HUES64 (cell line): ENCODE data around the gene PLOD2.

Source experiments
- H3K27ac ChIP-seq: 2 replicates; pipeline ENCODE4 v1.7.0; 2013; ENCODE audit warnings: low read depth, low read length, inconsistent platforms
- H3K27me3 ChIP-seq: 2 replicates; pipeline ENCODE4 v1.6.1; 2013; ENCODE audit warnings: mild to moderate bottlenecking, low read length; ENCODE audit not compliant: insufficient read depth
- H3K36me3 ChIP-seq: 2 replicates; pipeline ENCODE4 v1.6.1; 2013; ENCODE audit warnings: mild to moderate bottlenecking, low read length; ENCODE audit not compliant: insufficient read depth
- H3K4me1 ChIP-seq: 2 replicates; pipeline ENCODE4 v1.6.1; 2013; ENCODE audit warnings: mild to moderate bottlenecking, low read length, moderate library complexity; ENCODE audit not compliant: insufficient read depth
- H3K4me3 ChIP-seq: 2 replicates; pipeline ENCODE4 v1.5.1; 2013; ENCODE audit warnings: mild to moderate bottlenecking, low read length, moderate library complexity
- H3K9ac ChIP-seq: 2 replicates; pipeline ENCODE4 v1.6.1; 2013; ENCODE audit warnings: mild to moderate bottlenecking, low read depth, low read length
- H3K9me3 ChIP-seq: 2 replicates; pipeline ENCODE4 v1.6.1; 2013; ENCODE audit warnings: low read depth, low read length; ENCODE audit not compliant: insufficient read depth
- WGBS: fragments of 150-250, 120-280 bp; methylation state at CpG from one replicate; pipeline ENCODE4 v1.1.7; 2013; ENCODE audit warnings: missing lambda C conversion rate; 5-methylcytosine and 5-hydroxymethylcytosine counted together

PLOD2 gene

GRCh38 chr3:146157325-146158060 is 3.5 kb downstream of the PLOD2 start:
- no peak overlapping the region for H3K27ac ChIP-seq
- H3K9ac ChIP-seq: no peak overlapping the region
- WGBS: 94% methylated on average over 2 of the region's 2 CpGs
- peaks cover 11% of the 10 kb centered on the region; the same call in 1 of the 2 replicates for H3K27me3 ChIP-seq
- no peak overlapping the region for H3K4me3 ChIP-seq
- no peaks in the 10 kb centered on the region; the same call in 1 of the 2 replicates for H3K36me3 ChIP-seq
- peaks cover 52% of the 10 kb centered on the region for H3K4me1 ChIP-seq
- no peaks in the 10 kb centered on the region for H3K9me3 ChIP-seq

GRCh38 chr3:146156666-146157314 is 4.2 kb downstream of the PLOD2 start:
- over 99% methylated on average over 3 of the region's 3 CpGs for WGBS
- no peak overlapping the region for H3K4me3 ChIP-seq

GRCh38 chr3:146156095-146156494 is 4.9 kb downstream of the PLOD2 start:
- no peak overlapping the region for H3K27ac ChIP-seq

More at GRCh38 chr3:146156666-146157314, 4.2 kb downstream of the PLOD2 start:
- no peaks in the 10 kb centered on the region for H3K9me3 ChIP-seq
- H3K4me1 ChIP-seq: peaks cover 47% of the 10 kb centered on the region
- no peak overlapping the region for H3K9ac ChIP-seq
- H3K27me3 ChIP-seq: peaks cover 4% of the 10 kb centered on the region; the same call in 1 of the 2 replicates
- no peak overlapping the region for H3K27ac ChIP-seq
- H3K36me3 ChIP-seq: no peaks in the 10 kb centered on the region; the same call in 1 of the 2 replicates

GRCh38 chr3:146154995-146155394 is 6.0 kb downstream of the PLOD2 start:
- Histone ChIP-seq H3K9ac (no peak overlapping the region), H3K36me3 (no peaks in the 10 kb centered on the region; the same call in 1 of the 2 replicates), H3K27ac (no peak overlapping the region), H3K4me1 (peaks cover 43% of the 10 kb centered on the region), H3K9me3 (no peaks in the 10 kb centered on the region), H3K27me3 (no peaks in the 10 kb centered on the region), H3K4me3 (no peak overlapping the region)
- 79% methylated on average over 2 of the region's 2 CpGs for WGBS

More at GRCh38 chr3:146156095-146156494, 4.9 kb downstream of the PLOD2 start:
- WGBS: 94% methylated on average over 4 of the region's 4 CpGs
- no peaks in the 10 kb centered on the region for H3K9me3 ChIP-seq
- no peaks in the 10 kb centered on the region for H3K27me3 ChIP-seq
- H3K9ac ChIP-seq: no peak overlapping the region
- no peak overlapping the region for H3K4me3 ChIP-seq
- no peaks in the 10 kb centered on the region; the same call in 1 of the 2 replicates for H3K36me3 ChIP-seq
- peaks cover 43% of the 10 kb centered on the region for H3K4me1 ChIP-seq

DNA sequence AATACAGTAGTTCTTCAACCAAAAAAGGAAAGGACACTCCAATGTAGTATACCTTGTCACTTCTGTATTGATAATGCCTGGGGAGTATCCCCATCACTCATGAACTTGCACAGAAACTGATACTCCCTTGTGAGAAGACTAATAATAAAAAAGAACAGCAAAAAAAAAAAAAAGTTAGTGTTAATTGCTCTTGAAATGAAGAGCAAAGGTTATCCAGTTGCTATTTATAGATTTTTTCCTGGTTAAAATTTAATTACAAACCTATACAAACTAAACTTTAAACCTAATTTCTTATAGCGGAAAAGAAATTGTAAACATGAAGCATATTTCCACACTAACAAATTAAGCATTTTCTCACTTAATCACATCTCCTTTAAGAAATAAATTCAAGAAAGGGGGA is 6.7 kb downstream of the PLOD2 start:
- WGBS: 100% methylated on average over 1 of the region's 1 CpG
- H3K4me1 ChIP-seq: peaks cover 36% of the 10 kb centered on the region
- H3K27ac ChIP-seq: no peak overlapping the region
- no peaks in the 10 kb centered on the region for H3K27me3 ChIP-seq
- no peaks in the 10 kb centered on the region for H3K9me3 ChIP-seq
- H3K36me3 ChIP-seq: no peaks in the 10 kb centered on the region; the same call in 1 of the 2 replicates
- H3K4me3 ChIP-seq: no peak overlapping the region
- no peak overlapping the region for H3K9ac ChIP-seq

DNA sequence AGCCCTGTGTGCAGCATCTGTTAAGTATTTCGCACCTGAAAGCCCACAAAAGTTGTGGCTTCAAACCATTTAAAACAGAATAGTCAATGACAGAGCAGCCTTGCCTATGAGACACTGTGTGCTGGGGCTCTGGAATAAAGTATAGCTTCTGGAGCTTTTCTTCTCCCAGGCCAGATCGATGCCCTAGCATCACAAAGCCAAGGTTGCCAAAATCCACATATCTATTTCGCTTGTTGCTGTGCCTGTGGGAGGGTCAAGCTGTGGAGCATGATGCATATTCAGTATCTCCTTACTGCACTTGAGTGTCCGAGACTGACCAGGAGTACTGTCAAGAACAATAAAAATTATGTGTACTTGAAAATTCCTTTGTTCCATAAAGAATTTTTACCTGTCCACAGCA is 7.6 kb downstream of the PLOD2 start:
- no peaks in the 10 kb centered on the region; the same call in 1 of the 2 replicates for H3K36me3 ChIP-seq
- peaks cover 27% of the 10 kb centered on the region for H3K4me1 ChIP-seq
- H3K27ac ChIP-seq: no peak overlapping the region
- H3K4me3 ChIP-seq: no peak overlapping the region
- no peaks in the 10 kb centered on the region for H3K27me3 ChIP-seq
- H3K9me3 ChIP-seq: no peaks in the 10 kb centered on the region
- WGBS: 99% methylated on average over 3 of the region's 4 CpGs
- no peak overlapping the region for H3K9ac ChIP-seq

GRCh38 chr3:146152834-146153233 is 8.2 kb downstream of the PLOD2 start:
- no peaks in the 10 kb centered on the region for H3K27me3 ChIP-seq
- H3K4me3 ChIP-seq: no peak overlapping the region
- H3K9ac ChIP-seq: no peak overlapping the region
- H3K9me3 ChIP-seq: no peaks in the 10 kb centered on the region
- no peaks in the 10 kb centered on the region; the same call in 1 of the 2 replicates for H3K36me3 ChIP-seq
- H3K27ac ChIP-seq: no peak overlapping the region
- WGBS: 90% methylated on average over 6 of the region's 6 CpGs
- peaks cover 21% of the 10 kb centered on the region for H3K4me1 ChIP-seq

DNA sequence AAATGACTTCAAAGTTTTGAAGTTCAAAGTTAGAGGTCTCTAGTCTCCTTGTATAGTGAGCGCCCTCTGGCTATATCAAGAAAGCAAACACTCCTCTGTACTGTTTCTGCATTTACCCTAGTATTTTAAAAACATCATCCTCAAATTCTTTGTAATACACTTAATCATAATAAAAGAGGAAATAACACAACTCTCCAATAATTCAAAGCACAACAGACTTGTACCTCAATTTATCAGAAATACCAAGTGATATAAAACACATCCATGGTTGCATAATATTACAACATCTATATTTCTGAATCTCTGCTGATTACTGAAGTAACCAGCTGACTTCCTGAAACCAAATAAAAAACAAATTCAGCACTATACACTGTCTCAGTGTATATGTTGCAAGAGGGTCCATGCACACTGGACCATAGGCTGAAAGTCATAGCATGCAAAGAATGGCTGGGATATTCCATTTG is 12.5 kb downstream of the PLOD2 start:
- no peaks in the 10 kb centered on the region for H3K27me3 ChIP-seq
- H3K4me3 ChIP-seq: no peak overlapping the region
- H3K27ac ChIP-seq: no peak overlapping the region
- H3K36me3 ChIP-seq: no peaks in the 10 kb centered on the region; the same call in 1 of the 2 replicates
- peaks cover 9% of the 10 kb centered on the region for H3K4me1 ChIP-seq
- no peaks in the 10 kb centered on the region for H3K9me3 ChIP-seq
- H3K9ac ChIP-seq: no peak overlapping the region
- WGBS: 90% methylated on average over 1 of the region's 1 CpG

- no peak overlapping the region for H3K27ac ChIP-seq
- H3K4me3 ChIP-seq: no peak overlapping the region
- H3K9ac ChIP-seq: no peak overlapping the region
- no peaks in the 10 kb centered on the region for H3K27me3 ChIP-seq
- H3K9me3 ChIP-seq: no peaks in the 10 kb centered on the region
- peaks cover 17% of the 10 kb centered on the region for H3K4me1 ChIP-seq
- WGBS: no CpG with 5 or more reads among the region's 1 CpG
- no peaks in the 10 kb centered on the region for H3K36me3 ChIP-seq
These were observed 15.3 kb downstream of the PLOD2 start for GRCh38 chr3:146145642-146146041.

- no peak overlapping the region for H3K9ac ChIP-seq
- no peak overlapping the region for H3K4me3 ChIP-seq
- H3K27ac ChIP-seq: no peak overlapping the region
- H3K27me3 ChIP-seq: no peaks in the 10 kb centered on the region
- WGBS: 97% methylated on average over 3 of the region's 3 CpGs
- no peaks in the 10 kb centered on the region for H3K9me3 ChIP-seq
- H3K4me1 ChIP-seq: peaks cover 27% of the 10 kb centered on the region
- no peaks in the 10 kb centered on the region for H3K36me3 ChIP-seq
These were observed 18.2 kb downstream of the PLOD2 start for GRCh38 chr3:146142757-146143156.

GRCh38 chr3:146139586-146140110 is 21.3 kb downstream of the PLOD2 start:
- H3K4me1 ChIP-seq: peaks cover 41% of the 10 kb centered on the region

More at GRCh38 chr3:146139586-146140110, 21.3 kb downstream of the PLOD2 start:
- 89% methylated on average over 2 of the region's 3 CpGs for WGBS
- Histone ChIP-seq H3K27me3 (no peaks in the 10 kb centered on the region), H3K27ac (no peak overlapping the region), H3K36me3 (no peaks in the 10 kb centered on the region), H3K9ac (no peak overlapping the region), H3K4me3 (no peak overlapping the region), H3K9me3 (no peaks in the 10 kb centered on the region)
